NCI-H2107 treated with DMSO at 0.1 percent for 48 hours (cell line): ENCODE results near the gene ESRRB.

Source experiments
- DNase-seq: peaks from one replicate; lab custom pipeline; 2025; ENCODE audit not compliant: unreplicated experiment; lab: John Stamatoyannopoulos, UW

Gene ESRRB

DNA sequence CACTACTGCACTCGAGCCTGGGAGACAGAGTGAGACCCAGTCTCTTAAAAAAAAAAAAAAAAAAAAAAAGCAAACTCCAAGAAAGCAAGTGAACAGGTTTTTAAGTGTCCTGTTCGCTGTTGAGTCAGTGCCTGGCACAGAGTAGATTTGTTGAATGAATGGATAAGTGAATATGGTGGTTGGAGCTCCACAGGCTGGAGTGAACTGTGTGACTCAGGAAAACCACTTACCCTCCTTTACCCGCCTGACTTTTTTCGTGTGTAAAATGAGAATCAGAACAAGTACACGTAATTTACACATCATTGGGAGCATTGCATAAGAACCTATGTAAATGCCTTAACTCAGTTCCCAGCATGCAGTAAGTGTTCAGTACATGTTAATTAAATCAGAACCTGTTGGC lies 24.0 kb upstream of the ESRRB start:
- DNase-seq = no peak

DNA sequence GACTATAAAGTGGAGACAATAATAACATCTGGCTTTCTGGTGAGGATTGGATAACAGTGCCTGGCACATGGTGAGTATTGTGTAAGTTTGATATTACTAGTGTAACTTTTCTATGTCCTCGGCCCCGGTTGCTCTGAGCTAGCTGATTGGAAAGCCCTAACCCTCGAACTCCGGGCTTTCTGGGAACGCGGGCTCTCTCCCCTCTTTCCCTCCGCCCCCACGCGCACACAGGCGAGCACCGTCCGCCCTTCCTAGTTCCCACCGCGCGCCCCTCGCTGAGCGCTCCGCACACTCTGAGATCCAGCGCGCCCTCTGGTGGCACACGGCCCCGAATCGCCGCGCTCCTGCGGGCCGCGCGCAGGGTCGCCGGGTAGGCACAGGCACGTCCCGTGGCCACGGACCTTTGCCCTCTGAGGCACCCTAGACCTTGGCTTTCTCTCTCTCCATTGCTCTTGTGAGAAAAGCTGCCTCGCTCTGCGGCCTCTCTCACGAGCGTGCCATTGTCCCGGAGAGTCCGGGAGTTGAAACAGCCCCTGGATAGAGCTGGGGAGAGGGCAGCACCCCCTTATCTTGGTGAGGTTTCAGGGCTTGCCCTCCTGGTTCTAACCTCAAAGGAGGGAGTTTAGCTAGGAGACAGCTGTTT lies 23.2 kb upstream of the ESRRB start:
- no peak for DNase-seq

DNA sequence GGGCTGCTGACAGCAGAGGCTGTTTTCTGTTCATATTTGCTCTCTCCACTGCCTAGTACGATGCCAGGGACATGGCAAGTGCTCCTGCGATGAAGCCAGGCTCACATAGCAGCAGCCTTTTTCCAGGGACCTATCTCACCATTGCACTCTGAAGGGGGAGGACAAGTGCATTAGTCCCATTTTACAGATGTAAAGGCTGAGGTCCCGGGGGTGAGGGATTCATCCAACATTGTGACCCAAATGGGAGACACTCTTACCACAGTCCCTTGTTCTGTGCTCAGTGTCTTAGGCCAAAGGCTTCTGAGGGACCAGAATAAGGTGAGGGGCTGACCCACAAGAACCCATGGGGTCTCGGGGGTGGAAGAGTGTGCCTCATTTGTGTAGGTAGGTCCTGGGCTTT lies 21.6 kb upstream of the ESRRB start:
- no peak for DNase-seq

DNA sequence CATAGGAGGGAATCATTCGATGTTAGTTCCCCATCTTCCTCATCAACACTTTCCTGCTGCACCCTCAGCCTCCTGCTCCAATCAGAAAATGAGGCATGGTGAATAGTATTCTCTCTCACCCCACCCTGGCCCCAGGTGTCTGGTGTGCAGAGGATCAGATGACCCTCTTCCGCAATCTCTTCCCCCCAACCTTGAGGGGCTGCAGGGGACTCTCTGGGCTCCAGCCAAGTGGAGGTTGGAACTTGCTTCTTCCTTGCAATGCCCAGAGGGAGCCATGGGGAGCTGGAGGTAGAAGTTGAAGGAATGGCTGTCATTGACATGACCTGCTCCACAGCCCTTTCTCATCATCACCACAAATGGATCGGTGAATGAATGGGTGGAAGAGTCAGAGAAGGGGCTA lies 20.2 kb upstream of the ESRRB start:
- DNase-seq = no peak

DNA sequence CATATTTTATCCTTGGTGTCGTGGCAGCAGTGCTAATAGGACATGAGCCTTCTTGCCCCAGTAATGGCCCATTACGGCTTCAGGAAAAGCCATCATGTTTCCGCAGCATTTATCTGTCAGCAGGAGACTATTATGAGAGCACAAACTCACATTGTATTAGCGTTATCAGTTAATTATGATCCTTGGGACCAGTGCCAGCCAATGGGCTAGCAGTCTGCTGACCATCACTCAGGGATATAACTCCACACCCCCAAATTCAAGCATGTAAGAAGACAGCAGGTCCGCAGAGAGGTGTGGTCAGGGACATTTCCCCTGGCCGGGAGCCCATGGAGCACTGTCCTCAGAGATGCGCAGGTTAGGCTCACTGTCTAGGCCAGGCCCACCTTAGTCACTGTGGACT lies 4.9 kb upstream of the ESRRB start:
- DNase-seq = no peak

DNA sequence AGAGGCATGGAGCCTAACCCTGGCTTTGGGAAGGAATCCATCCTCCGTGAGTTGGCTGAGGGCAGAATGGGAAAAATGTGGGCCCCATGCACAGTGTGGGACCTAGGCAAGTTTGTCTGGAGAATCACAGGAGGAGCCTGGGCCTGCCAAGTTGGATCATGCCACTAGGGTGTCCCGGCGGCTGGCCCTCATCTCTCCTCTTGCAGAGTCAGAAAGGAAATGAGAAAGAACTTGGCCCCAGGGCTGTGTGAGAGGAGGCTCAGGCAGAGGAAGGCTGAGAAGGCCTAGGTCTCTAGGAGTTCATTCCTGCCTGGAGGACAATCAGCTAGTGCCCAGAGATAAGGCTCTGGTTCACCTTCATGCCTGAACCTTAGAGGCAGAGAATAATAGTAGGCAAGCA lies 2.5 kb upstream of the ESRRB start:
- DNase-seq = no peak

DNA sequence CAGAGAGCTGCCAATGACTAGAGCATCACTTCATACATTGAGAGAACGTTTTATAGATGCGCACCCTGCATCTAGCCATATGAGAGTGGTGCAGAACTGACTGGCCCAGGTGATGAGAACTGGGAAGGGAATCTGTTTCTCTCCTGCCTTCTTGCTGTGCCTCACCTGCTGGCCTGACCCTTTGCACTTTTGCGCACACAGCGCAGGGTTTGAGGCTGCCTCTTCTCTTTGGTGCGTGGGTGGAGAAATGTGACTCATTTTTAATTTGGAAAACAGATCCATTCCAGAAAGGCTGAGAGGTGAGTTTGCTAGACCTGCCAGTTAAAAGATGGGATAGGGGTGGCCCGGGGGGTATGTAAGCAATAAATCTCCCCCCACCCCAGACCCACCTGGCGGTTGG lies 453 bp upstream of the ESRRB start:
- DNase-seq = no peak

DNA sequence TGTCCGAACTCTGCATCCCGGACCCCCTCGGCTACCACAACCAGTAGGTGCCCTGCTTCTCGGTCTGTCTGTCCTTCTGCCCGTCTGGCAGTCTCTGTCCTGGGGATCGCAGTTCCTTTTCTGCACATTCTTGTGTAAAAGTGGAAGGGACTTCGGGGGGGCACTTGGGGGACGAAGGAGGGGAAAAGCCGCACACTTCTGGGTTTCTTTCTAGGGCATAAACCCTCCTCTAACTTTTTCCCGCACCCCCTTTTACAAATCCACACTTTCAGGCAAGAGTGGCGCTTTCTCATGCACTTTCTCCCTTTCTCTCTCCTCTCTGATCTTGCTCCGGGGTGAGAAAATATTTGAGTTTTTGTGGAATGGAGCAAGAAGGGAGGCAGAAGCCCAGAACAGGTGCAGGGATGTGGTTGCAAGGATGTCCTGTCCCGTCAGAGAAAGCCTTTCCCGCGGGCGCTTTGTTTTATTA lies 506 bp downstream of the ESRRB start:
- DNase-seq = no peak

DNA sequence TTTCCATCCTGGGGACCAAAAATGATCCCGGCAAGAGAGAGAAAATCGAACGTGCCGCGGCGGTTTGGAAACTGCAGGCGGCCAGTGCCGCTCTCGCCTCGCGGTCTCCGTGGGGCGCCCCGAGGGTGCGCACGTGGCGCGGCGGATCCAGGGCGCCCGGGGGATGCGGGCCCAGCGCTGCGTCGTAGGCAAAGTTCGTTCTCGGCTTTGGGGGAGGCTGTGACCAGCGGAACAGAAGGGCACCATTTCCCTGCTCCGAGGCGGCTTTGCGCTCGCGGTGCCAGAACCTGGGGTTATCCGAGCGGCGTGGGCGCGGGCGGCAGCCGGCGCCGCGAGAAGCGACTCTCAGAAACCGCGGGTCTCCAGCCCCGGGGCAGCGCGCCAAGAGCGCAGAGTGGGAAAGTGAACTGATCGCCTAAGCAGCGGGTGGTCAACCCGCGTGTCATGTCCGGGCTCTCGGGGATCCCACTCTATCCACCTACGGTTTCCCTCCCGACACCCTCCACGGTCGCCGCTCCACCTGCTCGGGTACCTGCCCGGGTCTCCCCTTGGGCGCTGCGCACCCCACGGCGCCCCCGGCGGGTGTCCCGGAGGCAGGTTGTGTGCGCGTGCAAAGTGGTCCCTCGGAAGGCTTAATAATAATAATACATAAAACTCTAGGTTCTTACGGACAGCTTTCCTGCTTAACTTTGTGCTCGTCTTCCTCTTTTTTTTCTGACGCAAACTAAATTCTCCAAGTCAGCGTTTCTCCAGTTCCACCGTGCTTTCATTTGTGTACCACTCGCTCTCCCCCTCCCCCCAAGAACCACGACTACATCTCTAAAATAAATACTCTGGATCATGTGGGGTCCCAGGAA lies 1.2 kb downstream of the ESRRB start:
- DNase-seq = no peak

DNA sequence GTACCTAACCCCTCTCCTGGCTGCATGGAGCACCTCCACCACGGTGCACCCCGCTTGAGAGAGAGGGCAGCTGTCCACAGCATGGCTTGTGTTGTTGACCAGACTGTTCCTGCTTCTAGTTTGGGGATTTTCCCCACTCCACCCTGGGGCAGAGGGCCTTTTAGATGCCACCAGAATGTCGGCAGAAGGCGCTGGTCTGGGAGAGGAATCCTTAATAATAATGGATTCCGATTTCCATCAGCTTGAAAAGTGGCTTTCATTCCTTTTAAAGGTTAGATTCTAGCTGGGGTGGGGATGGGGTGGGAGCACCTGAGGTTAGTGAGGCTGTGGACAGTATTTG lies 1.8 kb downstream of the ESRRB start:
- no peak for DNase-seq

DNA sequence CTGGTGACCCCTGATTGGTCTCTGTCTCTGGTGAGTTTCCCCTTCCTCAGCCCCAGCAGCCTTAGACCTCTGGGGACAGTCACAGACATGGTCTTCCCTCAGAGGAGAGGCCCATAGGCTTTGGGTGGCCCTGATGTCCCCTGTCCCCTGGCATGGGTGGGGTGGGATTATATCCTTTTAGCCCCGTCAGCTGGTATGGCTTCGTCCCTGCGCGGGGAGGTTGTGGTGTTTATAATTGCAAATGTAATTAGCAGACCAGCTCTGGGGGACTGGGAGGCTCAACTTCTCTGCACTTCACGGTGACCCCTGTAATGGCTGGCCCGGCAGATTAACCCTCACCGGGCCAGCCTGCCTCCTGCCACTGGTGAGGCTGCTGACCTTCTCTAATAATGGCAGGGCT lies 5.1 kb downstream of the ESRRB start:
- DNase-seq = no peak

DNA sequence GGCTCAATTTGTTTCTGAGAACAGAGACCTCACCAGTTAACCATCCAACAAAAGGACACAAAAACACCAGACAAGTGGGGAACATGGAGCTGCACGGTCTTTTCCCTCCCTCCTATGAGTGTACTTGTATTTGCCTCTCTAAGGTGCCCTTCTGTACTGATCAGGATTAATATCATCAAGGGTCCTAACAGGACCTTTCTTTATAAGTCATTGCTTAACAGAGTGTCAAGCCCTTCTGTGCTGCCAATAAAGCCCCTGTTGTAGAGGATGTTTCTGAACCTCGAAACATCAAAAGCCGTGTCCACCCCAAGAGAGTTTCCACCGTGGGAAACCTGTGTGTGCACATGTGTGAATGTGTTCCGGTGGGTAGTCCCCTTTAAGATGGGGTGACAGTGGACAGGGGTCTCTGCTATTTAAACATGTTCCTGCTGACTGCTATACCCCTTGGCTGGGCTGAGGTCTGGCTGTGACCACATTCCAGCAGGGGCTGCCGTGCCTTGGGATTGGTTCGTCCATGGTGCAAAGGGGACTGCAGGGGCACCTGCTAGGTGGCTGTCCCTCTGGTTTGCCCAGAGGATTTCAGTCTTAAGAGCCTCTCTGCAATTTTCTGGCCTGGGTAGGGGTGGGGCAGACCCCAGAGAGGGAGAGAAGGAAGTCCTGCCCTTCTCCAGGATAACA lies 6.0 kb downstream of the ESRRB start:
- DNase-seq = no peak

DNA sequence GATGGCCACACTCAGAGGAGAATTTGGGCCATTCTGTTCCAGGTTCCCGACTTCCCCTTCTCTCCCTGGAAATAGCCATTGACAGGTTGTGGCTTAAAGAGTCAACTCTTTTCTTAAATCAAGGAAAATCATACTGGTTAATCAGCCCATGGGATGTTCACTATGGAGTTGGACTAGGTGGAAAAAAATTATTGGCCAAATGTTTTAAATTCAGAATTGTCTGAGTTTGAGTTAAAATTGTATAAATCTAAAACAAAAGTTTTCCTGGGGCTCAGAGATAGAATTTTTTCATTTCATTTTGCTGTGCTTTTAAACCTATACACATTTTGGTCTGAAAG lies 6.5 kb downstream of the ESRRB start:
- DNase-seq = no peak

DNA sequence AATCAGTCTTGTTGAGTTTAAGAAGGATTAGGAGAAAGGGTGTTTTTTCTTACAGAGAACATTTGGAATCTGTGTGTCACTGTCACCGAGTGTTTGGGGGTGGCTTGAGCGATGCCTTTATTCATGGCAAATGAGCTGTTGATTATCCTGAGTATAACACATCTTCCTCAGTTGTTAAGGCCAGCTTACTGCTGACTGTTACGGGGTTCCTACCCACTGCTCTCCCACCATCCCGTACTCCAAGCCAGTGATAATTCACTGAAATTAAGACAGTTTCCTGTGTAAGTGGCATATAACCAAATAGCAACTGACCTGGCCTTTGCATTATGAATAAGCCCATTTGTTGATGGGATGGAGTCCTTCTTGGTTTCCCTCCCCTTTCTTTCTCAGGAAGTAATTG lies 9.5 kb downstream of the ESRRB start:
- no peak for DNase-seq

DNA sequence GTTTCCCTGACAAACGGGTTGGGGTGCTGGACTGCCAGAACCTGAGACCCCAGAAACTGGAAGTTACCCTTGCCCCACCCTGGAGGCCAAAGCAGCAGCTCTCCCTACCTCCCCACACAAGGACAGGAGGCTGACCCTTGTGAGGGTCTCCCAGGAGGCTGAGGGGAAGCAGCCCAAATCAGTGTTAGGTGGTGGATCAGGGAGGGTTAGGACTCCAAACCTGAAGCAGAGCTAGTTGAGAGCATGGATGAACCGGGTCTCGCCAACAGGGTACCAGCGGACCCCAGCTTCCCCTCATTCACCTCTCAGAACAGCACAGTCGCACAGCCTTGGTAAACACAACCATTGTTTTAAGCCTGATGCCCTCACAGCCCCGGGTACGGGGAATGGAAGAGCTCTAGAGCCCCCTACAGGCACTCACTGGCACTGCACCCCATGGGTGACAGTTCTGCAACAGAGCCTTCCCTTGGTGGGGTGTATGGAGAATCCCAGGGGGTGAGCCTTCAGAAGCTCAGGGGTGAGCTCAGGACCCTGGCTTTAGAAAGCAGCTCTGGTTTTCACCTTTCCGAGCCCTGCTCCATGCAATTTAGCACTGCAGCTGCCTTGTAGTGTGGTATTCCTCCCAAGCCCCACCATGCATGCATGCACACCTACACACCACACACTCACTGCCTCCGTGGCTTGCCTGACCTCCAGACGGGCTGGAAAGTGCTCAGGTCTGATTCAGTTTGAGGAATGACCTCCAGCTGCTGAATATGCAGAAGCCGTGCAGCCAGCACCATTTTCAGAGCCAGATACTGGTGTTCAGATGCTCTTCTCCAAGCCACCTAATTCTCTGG lies 11.2 kb downstream of the ESRRB start:
- DNase-seq = peak; percentile 58

DNA sequence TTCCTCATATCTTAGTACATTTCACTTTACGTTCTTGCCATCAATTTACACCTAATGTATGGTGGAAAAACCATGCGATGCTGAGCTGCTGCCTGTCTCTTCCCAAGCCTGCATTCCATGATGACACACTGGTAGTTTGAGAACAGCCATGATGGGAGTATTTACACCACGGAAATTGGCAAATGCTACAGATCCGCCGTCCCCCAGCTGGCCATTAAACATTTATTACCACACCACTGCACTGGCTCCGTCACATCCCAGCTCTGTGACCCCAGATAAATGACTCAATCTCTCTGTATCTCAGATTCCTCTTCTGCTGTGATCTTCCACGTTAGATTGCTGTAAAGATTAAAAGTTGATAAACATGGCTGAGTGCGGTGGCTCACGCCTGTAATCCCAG lies 13.9 kb downstream of the ESRRB start:
- DNase-seq = no peak

DNA sequence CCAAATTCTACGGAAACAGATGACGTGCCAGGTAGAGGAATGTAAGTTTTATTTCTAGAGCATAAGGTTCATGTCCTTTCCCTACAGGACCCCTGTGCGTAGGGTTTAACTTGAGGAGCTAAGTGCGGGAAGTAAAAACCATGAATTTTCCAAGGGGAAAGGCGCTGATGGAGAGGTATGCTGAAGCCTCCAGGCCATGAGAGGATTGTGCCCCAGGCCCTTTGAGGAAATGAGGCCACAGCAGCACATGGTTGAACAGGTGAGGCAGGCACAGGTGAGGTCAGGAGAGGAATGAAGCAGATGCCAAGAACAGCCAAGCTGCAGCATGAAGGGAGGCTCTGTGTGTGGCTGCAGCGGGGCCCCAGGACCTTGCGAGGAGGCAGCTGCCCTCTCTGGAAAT lies 14.7 kb downstream of the ESRRB start:
- no peak for DNase-seq

DNA sequence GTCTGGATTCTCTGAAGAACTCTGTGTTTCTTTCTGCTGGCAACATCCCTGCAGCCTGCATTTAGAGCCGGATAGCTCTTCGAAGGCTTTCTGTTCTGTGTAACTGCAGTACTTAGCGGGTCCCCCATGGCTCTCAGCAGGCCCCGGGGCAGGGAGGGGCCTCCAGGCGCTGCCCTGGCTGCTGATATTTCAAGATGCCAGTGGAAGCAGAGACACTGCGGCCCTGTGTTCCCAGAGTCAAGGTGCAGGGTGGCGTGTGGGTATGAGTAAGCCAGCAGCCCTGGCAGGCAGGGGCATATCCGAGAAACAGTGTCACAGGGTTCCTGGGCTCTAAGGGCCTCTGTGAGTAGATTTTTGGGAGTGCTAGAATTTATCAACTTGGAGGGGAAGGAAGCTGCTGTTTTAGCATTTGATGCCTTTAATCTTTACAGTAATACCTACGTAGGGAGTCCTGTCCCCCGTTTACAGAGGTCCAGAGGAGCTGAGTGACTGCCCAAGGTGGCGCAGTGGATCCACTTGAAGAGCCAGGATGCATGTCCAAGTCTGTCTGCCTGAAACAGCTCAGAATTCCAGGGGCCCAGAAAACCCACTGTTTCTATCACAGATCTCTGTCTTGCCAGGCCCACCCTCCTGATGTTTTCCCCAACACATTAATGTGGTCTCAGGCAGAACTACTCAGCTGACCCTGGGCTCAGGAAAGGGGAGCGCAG lies 16.2 kb downstream of the ESRRB start:
- DNase-seq = no peak

DNA sequence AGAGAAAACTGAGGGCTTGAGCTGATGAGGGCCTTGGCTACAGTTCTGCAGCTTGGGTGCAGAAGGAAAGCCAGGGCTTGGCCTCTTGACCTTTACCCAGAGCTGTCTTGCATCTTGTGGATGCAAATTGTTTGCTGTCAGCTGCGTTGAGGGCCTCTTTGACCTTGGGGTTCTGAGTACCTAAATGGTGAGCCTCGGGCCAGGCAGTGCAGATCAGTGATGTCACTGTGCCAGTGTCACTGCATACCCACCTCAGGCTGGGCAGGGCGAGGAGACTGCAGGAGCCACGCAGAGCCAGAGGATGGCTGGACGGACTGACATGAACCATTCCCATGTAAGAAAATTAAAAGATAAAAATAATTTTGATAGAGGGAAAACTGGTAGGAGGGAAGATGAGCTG lies 18.6 kb downstream of the ESRRB start:
- no peak for DNase-seq

DNA sequence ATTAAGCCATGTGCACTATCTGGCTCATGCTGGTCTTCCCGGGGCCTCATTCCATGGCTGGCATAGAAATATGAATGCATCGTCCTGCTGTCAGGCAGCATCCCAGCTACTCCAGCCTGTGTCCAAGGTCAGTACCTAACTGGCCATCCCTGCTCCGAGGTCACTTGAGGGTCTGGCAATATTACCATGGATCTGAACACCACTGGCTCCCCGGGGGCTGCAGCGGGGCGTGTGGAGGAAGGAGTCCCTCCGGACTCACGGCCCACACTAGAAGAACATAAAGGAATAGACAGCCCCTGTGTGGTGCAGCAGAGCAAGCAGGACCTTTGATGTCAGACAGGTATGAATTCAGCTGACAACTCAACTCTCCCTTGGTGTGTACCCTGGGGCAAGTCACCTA lies 19.2 kb downstream of the ESRRB start:
- DNase-seq = no peak

DNA sequence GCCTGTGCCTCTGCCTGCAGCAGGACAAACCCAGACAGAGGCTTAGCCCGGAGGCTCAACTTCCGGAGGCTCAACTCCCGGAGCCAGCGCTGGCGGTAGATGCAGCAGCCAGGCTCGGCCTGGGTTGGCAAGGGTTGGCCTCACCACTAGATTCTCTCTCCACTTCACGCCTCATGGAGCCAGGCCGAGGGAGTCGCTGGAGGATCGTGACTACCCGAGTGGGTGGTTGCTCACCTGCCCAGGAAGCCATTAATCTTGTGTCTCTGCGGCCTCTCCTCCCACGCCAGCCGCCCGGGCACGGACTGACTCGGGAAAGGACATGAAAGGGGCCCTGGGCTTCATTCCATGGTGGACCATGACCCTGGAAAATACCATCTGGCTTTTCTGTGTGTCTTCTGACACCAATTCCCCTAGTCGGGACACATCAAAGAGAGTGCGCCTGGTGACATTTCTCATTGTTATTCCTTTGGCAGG lies 20.8 kb downstream of the ESRRB start:
- no peak for DNase-seq
